ENCODE measurements around the gene MAML3. TPM values are rescaled to one million over a fixed set of nuclear protein-coding genes. Genes with fewer than 3 reads are reported as not detected.

MAML3 gene
- total and polyA plus RNA-seq, 5 donors from 2014 or later: 0.11 to 1.1 (median 0.16) TPM; not detected in 1

GRCh38 chr4:140135529-140136088 lies 18.4 kb downstream of the MAML3 start:
- no peak for ATAC-seq (ENCODE audit: low read depth in 2 of 2)
- H3K4me1 ChIP-seq (ENCODE audit: control insufficient read depth, insufficient read depth, low read length, poor library complexity, severe bottlenecking): no peaks in the 10 kb centered on the region
- Mint-ChIP-seq H3K4me1 (no peaks in the 10 kb centered on the region), H3K27ac (no peak overlapping the region), H3K9me3 (peaks cover 0 to 2% (median 0%) of the 10 kb centered on the region in 7 donors), H3K4me3 (no peak overlapping the region), H3K36me3 (no peaks in the 10 kb centered on the region), H3K27me3 (peaks cover 44% of the 10 kb centered on the region)
- H3K9me3 ChIP-seq (ENCODE audit: control insufficient read depth in 2 of 2, low read length in 2 of 2): no peaks in the 10 kb centered on the region
- H3K36me3 ChIP-seq (ENCODE audit: control insufficient read depth, insufficient read depth, low read length): no peaks in the 10 kb centered on the region
- peaks cover 6% of the 10 kb centered on the region for H3K27me3 ChIP-seq (ENCODE audit: control insufficient read depth, insufficient read depth, low read length)
- H3K4me3 ChIP-seq (ENCODE audit: low read depth, low read length): no peak overlapping the region
- DNase-seq: no peak
- H3K27ac ChIP-seq (ENCODE audit: insufficient read depth, low read length, poor library complexity, severe bottlenecking): no peak overlapping the region

GRCh38 chr4:140134746-140135425 lies 19.1 kb downstream of the MAML3 start:
- Mint-ChIP-seq H3K27ac (peak overlapping the region in 1 of 3 donors; percentile 52), H3K36me3 (no peaks in the 10 kb centered on the region), H3K27me3 (peaks cover 43% of the 10 kb centered on the region)

GRCh38 chr4:140133576-140133975 lies 20.4 kb downstream of the MAML3 start:
- H3K4me3 Mint-ChIP-seq: no peak overlapping the region
- ATAC-seq (ENCODE audit: low read depth in 2 of 2): no peak

More at GRCh38 chr4:140134746-140135425, 19.1 kb downstream of the MAML3 start:
- DNase-seq: no peak
- no peak overlapping the region for H3K4me3 Mint-ChIP-seq
- H3K4me1 Mint-ChIP-seq: no peaks in the 10 kb centered on the region
- Histone ChIP-seq H3K36me3 (ENCODE audit: control insufficient read depth, insufficient read depth, low read length) (no peaks in the 10 kb centered on the region), H3K4me3 (ENCODE audit: low read depth, low read length) (no peak overlapping the region), H3K4me1 (ENCODE audit: control insufficient read depth, insufficient read depth, low read length, poor library complexity, severe bottlenecking) (no peaks in the 10 kb centered on the region), H3K27ac (ENCODE audit: insufficient read depth, low read length, poor library complexity, severe bottlenecking) (no peak overlapping the region), H3K27me3 (ENCODE audit: control insufficient read depth, insufficient read depth, low read length) (peaks cover 6% of the 10 kb centered on the region), H3K9me3 (ENCODE audit: control insufficient read depth in 2 of 2, low read length in 2 of 2) (no peaks in the 10 kb centered on the region)
- ATAC-seq (ENCODE audit: low read depth in 2 of 2): no peak
- peaks cover 0 to 2% (median 0%) of the 10 kb centered on the region in 7 donors for H3K9me3 Mint-ChIP-seq

GRCh38 chr4:140131675-140132229 lies 22.2 kb downstream of the MAML3 start:
- peaks cover 27% of the 10 kb centered on the region for H3K27me3 Mint-ChIP-seq
- no peak for DNase-seq
- Histone ChIP-seq H3K4me3 (ENCODE audit: low read depth, low read length) (no peak overlapping the region), H3K9me3 (ENCODE audit: control insufficient read depth in 2 of 2, low read length in 2 of 2) (no peaks in the 10 kb centered on the region), H3K36me3 (ENCODE audit: control insufficient read depth, insufficient read depth, low read length) (no peaks in the 10 kb centered on the region), H3K4me1 (ENCODE audit: control insufficient read depth, insufficient read depth, low read length, poor library complexity, severe bottlenecking) (no peaks in the 10 kb centered on the region), H3K27ac (ENCODE audit: insufficient read depth, low read length, poor library complexity, severe bottlenecking) (no peak overlapping the region), H3K27me3 (ENCODE audit: control insufficient read depth, insufficient read depth, low read length) (peaks cover 8% of the 10 kb centered on the region)
- H3K4me1 Mint-ChIP-seq: no peaks in the 10 kb centered on the region
- no peak overlapping the region for H3K4me3 Mint-ChIP-seq
- no peak overlapping the region for H3K27ac Mint-ChIP-seq
- H3K36me3 Mint-ChIP-seq: no peaks in the 10 kb centered on the region
- H3K9me3 Mint-ChIP-seq: peaks cover 0 to 2% (median 0%) of the 10 kb centered on the region in 7 donors
- no peak for ATAC-seq (ENCODE audit: low read depth in 2 of 2)

More at GRCh38 chr4:140133576-140133975, 20.4 kb downstream of the MAML3 start:
- H3K4me3 ChIP-seq (ENCODE audit: low read depth, low read length): no peak overlapping the region
- Mint-ChIP-seq H3K27me3 (peaks cover 39% of the 10 kb centered on the region), H3K27ac (no peak overlapping the region), H3K36me3 (no peaks in the 10 kb centered on the region), H3K4me1 (no peaks in the 10 kb centered on the region), H3K9me3 (peaks cover 0 to 2% (median 0%) of the 10 kb centered on the region in 7 donors)
- no peaks in the 10 kb centered on the region for H3K9me3 ChIP-seq (ENCODE audit: control insufficient read depth in 2 of 2, low read length in 2 of 2)
- H3K36me3 ChIP-seq (ENCODE audit: control insufficient read depth, insufficient read depth, low read length): no peaks in the 10 kb centered on the region
- peaks cover 6% of the 10 kb centered on the region for H3K27me3 ChIP-seq (ENCODE audit: control insufficient read depth, insufficient read depth, low read length)
- H3K27ac ChIP-seq (ENCODE audit: insufficient read depth, low read length, poor library complexity, severe bottlenecking): no peak overlapping the region
- no peaks in the 10 kb centered on the region for H3K4me1 ChIP-seq (ENCODE audit: control insufficient read depth, insufficient read depth, low read length, poor library complexity, severe bottlenecking)
- DNase-seq: no peak

- no peak for ATAC-seq (ENCODE audit: low read depth in 2 of 2)
- H3K4me3 Mint-ChIP-seq: no peak overlapping the region
Measured at GRCh38 chr4:140130677-140131076, 23.3 kb downstream of the MAML3 start.

GRCh38 chr4:140127422-140127821 lies 26.6 kb downstream of the MAML3 start:
- H3K4me1 ChIP-seq (ENCODE audit: control insufficient read depth, insufficient read depth, low read length, poor library complexity, severe bottlenecking): no peaks in the 10 kb centered on the region
- peaks cover 10% of the 10 kb centered on the region for H3K27me3 ChIP-seq (ENCODE audit: control insufficient read depth, insufficient read depth, low read length)
- DNase-seq (no peak), ATAC-seq (ENCODE audit: low read depth in 2 of 2) (no peak)
- H3K9me3 ChIP-seq (ENCODE audit: control insufficient read depth in 2 of 2, low read length in 2 of 2): no peaks in the 10 kb centered on the region
- Mint-ChIP-seq H3K36me3 (no peaks in the 10 kb centered on the region), H3K4me1 (peaks cover 0 to 11% (median 7%) of the 10 kb centered on the region in 4 donors), H3K9me3 (peaks cover 0 to 2% (median 0%) of the 10 kb centered on the region in 7 donors), H3K27me3 (peaks cover 12% of the 10 kb centered on the region), H3K27ac (no peak overlapping the region), H3K4me3 (no peak overlapping the region)
- no peak overlapping the region for H3K27ac ChIP-seq (ENCODE audit: insufficient read depth, low read length, poor library complexity, severe bottlenecking)
- H3K4me3 ChIP-seq (ENCODE audit: low read depth, low read length): no peak overlapping the region
- H3K36me3 ChIP-seq (ENCODE audit: control insufficient read depth, insufficient read depth, low read length): no peaks in the 10 kb centered on the region

More at GRCh38 chr4:140130677-140131076, 23.3 kb downstream of the MAML3 start:
- Mint-ChIP-seq H3K4me1 (no peaks in the 10 kb centered on the region), H3K36me3 (no peaks in the 10 kb centered on the region), H3K27ac (no peak overlapping the region), H3K9me3 (peaks cover 0 to 2% (median 0%) of the 10 kb centered on the region in 7 donors), H3K27me3 (peaks cover 21% of the 10 kb centered on the region)
- Histone ChIP-seq H3K27ac (ENCODE audit: insufficient read depth, low read length, poor library complexity, severe bottlenecking) (no peak overlapping the region), H3K36me3 (ENCODE audit: control insufficient read depth, insufficient read depth, low read length) (no peaks in the 10 kb centered on the region), H3K4me3 (ENCODE audit: low read depth, low read length) (no peak overlapping the region), H3K4me1 (ENCODE audit: control insufficient read depth, insufficient read depth, low read length, poor library complexity, severe bottlenecking) (no peaks in the 10 kb centered on the region), H3K27me3 (ENCODE audit: control insufficient read depth, insufficient read depth, low read length) (peaks cover 9% of the 10 kb centered on the region), H3K9me3 (ENCODE audit: control insufficient read depth in 2 of 2, low read length in 2 of 2) (no peaks in the 10 kb centered on the region)
- DNase-seq: no peak

GRCh38 chr4:140126261-140126660 lies 27.7 kb downstream of the MAML3 start:
- Histone ChIP-seq H3K36me3 (ENCODE audit: control insufficient read depth, insufficient read depth, low read length) (no peaks in the 10 kb centered on the region), H3K4me3 (ENCODE audit: low read depth, low read length) (no peak overlapping the region), H3K9me3 (ENCODE audit: control insufficient read depth in 2 of 2, low read length in 2 of 2) (no peaks in the 10 kb centered on the region), H3K4me1 (ENCODE audit: control insufficient read depth, insufficient read depth, low read length, poor library complexity, severe bottlenecking) (no peaks in the 10 kb centered on the region), H3K27ac (ENCODE audit: insufficient read depth, low read length, poor library complexity, severe bottlenecking) (no peak overlapping the region), H3K27me3 (ENCODE audit: control insufficient read depth, insufficient read depth, low read length) (peaks cover 10% of the 10 kb centered on the region)
- H3K4me3 Mint-ChIP-seq: no peak overlapping the region
- H3K4me1 Mint-ChIP-seq: peaks cover 0 to 11% (median 7%) of the 10 kb centered on the region in 4 donors
- H3K9me3 Mint-ChIP-seq: peaks cover 0 to 2% (median 0%) of the 10 kb centered on the region in 7 donors
- H3K27ac Mint-ChIP-seq: no peak overlapping the region
- no peak for ATAC-seq (ENCODE audit: low read depth in 2 of 2)
- H3K36me3 Mint-ChIP-seq: no peaks in the 10 kb centered on the region
- peaks cover 10% of the 10 kb centered on the region for H3K27me3 Mint-ChIP-seq
- no peak for DNase-seq

Measured in CD4-positive, CD25-positive, alpha-beta regulatory T cell (primary cell).